ENCODE data around the gene HSD17B12.
"Not testable (repeated sequence)": the region's sequence is repeated elsewhere in the genome, so short reads cannot be mapped to it uniquely, and the experiment has no call there.

The HSD17B12 gene

GRCh38 chr11:43748095-43748494 is 67.6 kb downstream of the HSD17B12 start:
- no peak for FAIRE-seq

DNA sequence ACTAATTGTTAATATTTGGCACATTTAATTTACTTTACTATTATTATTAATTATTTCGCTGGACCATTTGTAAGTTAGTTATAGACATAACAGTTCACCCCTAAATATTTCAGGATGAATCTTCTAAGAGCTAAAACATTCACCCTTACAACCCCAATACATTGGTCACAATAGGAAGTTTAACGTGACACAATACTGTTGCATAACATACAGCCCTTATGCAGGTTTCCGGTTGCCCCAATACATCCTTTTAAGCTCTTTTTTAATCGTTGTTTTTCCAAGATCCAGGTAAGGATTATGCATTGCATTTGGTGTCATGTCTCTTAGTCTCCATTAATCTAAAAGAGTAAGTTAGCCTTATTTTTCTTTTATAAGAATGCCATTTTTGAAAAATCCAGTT is 71.2 kb downstream of the HSD17B12 start:
- FAIRE-seq = no peak

- no peak for FAIRE-seq
Observed at GRCh38 chr11:43756575-43756974, 76.0 kb downstream of the HSD17B12 start.

GRCh38 chr11:43758927-43759326 is 78.4 kb downstream of the HSD17B12 start:
- FAIRE-seq = no peak

DNA sequence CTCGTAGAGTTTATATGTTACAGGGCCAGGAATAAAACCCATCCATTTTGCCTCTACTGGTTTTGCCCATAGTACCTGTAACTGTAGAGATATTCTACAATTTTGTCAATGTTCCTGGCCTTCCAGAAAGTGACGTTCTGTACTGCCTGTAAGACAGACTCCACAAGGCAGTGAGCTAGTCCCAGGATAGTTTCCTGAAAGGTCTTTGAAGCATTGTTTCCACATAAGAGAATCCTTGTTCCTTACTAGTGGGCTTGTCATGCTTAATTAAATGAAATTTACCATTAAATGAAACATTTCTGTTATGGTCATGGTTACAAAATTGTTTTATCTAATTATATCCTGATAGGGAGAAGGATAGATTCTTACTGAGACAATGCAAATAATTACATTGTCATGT is 80.4 kb downstream of the HSD17B12 start:
- FAIRE-seq = no peak

- FAIRE-seq = no peak
Observed at GRCh38 chr11:43765194-43765593, 84.7 kb downstream of the HSD17B12 start.

DNA sequence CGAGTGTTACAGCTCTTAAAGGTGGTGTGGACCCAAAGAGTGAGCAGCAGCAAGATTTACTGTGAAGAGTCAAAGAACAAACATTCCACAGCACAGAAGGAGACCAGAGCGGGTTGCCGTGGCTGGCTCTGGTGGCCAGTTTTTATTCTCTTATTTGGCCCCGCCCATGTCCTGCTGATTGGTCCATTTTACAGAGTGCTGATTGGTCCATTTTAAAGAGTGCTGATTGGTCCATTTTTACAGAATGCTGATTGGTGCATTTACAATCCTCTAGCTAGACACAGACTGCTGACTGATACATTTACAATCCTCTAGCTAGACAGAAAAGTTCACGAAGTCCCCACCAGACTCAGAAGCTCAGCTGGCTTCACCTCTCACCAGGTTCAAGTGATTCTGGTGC is 88.1 kb downstream of the HSD17B12 start:
- FAIRE-seq = not testable (repeated sequence)

- no peak for FAIRE-seq
Observed at GRCh38 chr11:43770173-43770572, 89.6 kb downstream of the HSD17B12 start.

GRCh38 chr11:43772733-43773132 is 92.2 kb downstream of the HSD17B12 start:
- FAIRE-seq = no peak

GRCh38 chr11:43774786-43775185 is 94.2 kb downstream of the HSD17B12 start:
- no peak for FAIRE-seq

GRCh38 chr11:43779306-43779705 is 98.8 kb downstream of the HSD17B12 start:
- no peak for FAIRE-seq

DNA sequence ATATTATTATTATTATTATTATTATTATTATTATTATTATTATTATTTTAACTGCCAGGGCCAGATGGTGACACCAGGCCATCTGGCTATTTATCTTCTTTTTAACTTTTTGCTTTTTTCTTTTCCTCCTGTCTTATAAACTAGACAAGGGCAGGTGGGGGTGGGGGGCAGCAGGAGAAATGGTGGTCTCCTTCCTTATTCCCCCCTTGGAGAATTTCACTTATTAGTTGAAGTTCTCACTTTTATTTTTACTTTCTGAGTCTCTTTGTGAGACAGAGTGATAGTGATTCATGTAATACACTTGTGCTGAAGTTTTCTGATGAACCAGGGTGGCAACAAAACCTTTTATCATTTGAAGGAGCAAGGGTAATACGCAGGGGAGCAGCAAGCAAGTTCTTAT is 103.8 kb downstream of the HSD17B12 start:
- FAIRE-seq = no peak

DNA sequence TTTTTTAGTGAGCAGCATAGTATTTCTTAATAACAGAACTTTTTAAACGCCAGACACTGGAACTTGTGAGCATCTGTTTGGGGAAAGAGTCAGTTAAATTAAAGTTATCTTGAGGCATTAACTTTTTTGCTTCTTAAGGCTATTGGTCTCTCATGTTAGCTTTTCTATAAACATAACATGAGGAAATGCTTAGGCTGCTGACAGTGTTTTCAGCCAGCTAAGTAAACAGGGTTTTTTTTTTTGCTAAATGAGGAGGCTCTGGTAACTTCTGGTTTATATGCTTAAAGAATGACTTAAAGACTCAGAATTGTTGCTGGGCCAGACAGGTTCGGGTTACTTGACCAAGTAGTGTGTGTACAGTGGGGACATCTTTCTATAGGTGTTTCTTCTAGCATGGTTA is 104.3 kb downstream of the HSD17B12 start:
- no peak for FAIRE-seq

DNA sequence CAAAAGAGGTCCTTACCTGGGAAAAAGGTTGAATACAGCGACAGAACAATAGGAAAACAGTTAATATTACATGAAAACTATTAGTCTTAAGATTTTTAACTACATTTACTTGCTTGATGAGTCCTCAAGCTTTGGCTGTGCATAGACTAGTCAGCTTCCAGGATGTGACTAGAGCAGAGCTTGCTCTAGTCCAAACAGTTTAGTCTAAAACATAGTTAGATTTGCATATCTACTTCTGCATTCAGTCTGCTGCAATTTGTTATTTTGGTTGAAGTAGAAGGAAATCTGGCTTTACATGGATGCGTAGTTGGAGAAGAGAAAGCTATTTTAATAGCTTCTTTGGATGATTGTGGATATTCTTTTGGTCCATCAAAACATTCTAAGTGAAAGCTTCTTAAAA is 104.8 kb downstream of the HSD17B12 start:
- FAIRE-seq = no peak

DNA sequence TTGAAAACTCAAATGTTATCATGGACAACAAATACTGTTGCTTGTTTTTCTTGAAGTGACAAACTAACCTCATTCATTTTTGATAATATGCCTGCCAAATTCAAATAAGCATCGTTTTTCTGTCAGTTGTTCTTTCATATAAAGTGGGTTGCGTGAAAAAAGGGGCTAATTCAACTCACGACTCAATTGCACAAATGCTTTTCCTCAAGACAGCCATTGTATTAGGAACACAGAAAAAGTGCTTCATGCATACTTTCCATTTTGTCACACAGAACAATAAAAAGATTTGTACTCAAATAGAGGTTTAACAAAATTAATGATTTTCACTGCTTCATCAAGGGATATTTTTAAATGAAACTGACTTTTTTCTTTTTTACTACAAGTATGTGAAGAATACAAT is 105.5 kb downstream of the HSD17B12 start:
- FAIRE-seq = no peak

GRCh38 chr11:43787824-43788223 is 107.3 kb downstream of the HSD17B12 start:
- no peak for FAIRE-seq

DNA sequence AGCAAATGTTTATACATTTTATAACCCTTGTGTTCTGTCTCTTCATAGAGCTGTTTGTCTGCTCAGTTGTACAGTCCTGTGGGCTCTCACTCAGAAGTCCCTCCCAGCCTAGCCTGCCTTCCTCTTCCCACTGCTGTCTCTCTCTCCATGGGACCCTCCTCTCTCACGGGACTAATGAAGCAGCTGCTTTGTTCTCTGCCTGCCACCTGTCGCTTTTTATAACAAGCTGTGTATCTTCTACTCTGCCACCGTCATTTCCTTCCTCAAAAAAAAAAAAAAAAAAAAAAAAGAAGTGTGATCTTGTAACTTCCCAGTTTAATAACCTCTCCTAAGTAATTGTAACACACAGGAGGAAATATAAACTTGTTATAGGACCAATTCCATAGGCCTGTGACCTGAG is 107.9 kb downstream of the HSD17B12 start:
- no peak for FAIRE-seq

- FAIRE-seq = no peak
Observed at GRCh38 chr11:43789700-43790443, 109.3 kb downstream of the HSD17B12 start.

GRCh38 chr11:43790444-43790794 is 109.9 kb downstream of the HSD17B12 start:
- no peak for FAIRE-seq

GRCh38 chr11:43797337-43797736 is 116.8 kb downstream of the HSD17B12 start:
- no peak for FAIRE-seq

GRCh38 chr11:43797866-43798265 is 117.3 kb downstream of the HSD17B12 start:
- FAIRE-seq = no peak

DNA sequence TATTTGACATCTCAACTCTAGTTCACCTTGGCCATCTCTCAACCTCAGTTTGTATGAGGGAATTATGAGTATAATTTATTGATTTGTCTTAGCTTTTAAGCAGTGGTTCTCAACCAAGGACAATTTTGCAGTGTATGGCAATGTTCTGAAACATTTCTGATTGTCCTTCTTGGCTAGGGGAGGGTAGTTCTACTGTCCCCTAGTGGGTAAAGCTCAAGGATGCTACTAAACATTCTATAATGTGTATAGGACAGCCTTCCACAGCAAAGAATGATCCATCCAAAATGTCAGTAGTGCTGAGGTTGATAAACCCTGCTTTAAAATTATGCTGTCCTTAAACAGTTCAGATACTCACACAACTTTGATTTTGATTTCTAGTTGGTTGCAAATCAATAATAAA is 122.0 kb downstream of the HSD17B12 start:
- no peak for FAIRE-seq

GRCh38 chr11:43803766-43804165 is 123.2 kb downstream of the HSD17B12 start:
- no peak for FAIRE-seq

GRCh38 chr11:43806976-43807375 is 126.4 kb downstream of the HSD17B12 start:
- FAIRE-seq = no peak

DNA sequence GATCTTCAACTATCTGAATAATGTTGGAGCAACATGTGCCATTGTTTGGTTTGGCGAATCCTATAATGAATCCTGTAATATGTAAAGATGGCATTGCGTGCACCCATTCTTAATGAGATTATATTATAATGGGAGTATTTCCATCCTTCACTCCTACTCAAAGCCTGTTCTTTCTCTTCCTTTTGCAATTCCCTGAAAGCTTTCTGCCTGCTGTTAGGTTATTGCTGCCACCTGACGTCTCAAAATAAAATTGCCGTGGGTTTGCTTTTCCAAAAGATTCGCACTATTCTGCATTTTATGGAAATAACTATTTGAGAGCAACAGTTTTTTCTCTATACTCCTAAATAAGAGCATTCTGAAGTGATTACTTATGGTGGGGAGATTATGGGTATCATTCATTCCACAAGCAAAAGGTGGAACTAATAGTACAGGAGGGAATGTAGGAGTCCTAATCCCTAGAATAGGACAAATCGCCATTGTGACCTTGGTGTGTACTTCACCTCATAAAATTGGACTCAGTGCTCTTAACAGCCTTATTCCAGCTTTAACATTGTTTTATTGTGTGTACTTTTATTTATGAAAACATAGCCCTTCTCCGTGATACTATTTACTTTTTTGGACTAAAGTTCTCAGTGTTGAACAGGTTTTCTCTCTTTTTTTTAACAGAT is 130.5 kb downstream of the HSD17B12 start:
- FAIRE-seq = no peak
